H9 (cell line): Measurements from ENCODE around the gene PICALM. TPM values are rescaled to one million over a fixed set of nuclear protein-coding genes. Genes with fewer than 3 reads are reported as not detected.

ENCODE experiments used
- DNase-seq: peaks from one replicate; pipeline ENCODE4 v3.0.0-alpha.2; 2017
- H2AFZ ChIP-seq: one replicate; pipeline ENCODE4 v1.6.1; 2013; ENCODE audit warnings: mild to moderate bottlenecking, low read length, control low read depth, moderate library complexity
- H2AK5ac ChIP-seq: 2 replicates; pipeline ENCODE4 v1.6.1; 2013; ENCODE audit warnings: low read length, control low read depth, mixed read lengths; ENCODE audit not compliant: insufficient read length
- H2BK120ac ChIP-seq: one replicate; pipeline ENCODE4 v1.6.1; 2013; ENCODE audit warnings: low read depth, mild to moderate bottlenecking, low read length, control low read depth, inconsistent platforms; ENCODE audit not compliant: poor library complexity, severe bottlenecking
- H2BK12ac ChIP-seq: 2 replicates; pipeline ENCODE4 v1.6.1; 2013; ENCODE audit warnings: low read length, control low read depth, mixed read lengths, low read depth; ENCODE audit not compliant: insufficient read length
- H2BK15ac ChIP-seq: 2 replicates; pipeline ENCODE4 v1.6.1; 2013; ENCODE audit warnings: low read depth, low read length, control low read depth
- H2BK20ac ChIP-seq: one replicate; pipeline ENCODE4 v1.6.1; 2013; ENCODE audit warnings: low read depth, mild to moderate bottlenecking, low read length, control low read depth, inconsistent platforms; ENCODE audit not compliant: poor library complexity, severe bottlenecking
- H2BK5ac ChIP-seq: 2 replicates; pipeline ENCODE4 v1.6.1; 2013; ENCODE audit warnings: low read length, control low read depth, mixed read lengths; ENCODE audit not compliant: insufficient read length
- H3K14ac ChIP-seq: 2 replicates; pipeline ENCODE4 v1.6.1; 2013; ENCODE audit warnings: low read length, control low read depth; ENCODE audit not compliant: insufficient read depth
- H3K18ac ChIP-seq: 2 replicates; pipeline ENCODE4 v1.6.1; 2013; ENCODE audit warnings: low read depth, mild to moderate bottlenecking, mixed read lengths, low read length, control low read depth; ENCODE audit not compliant: insufficient read length
- H3K23ac ChIP-seq: 2 replicates; pipeline ENCODE4 v1.6.1; 2013; ENCODE audit warnings: low read length, control low read depth, mixed read lengths, low read depth; ENCODE audit not compliant: insufficient read length
- H3K23me2 ChIP-seq: 2 replicates; pipeline ENCODE4 v1.6.1; 2013; ENCODE audit warnings: low read depth, mild to moderate bottlenecking, mixed read lengths, low read length, control low read depth; ENCODE audit not compliant: insufficient read length, poor library complexity, severe bottlenecking
- H3K27ac ChIP-seq: 2 replicates; pipeline ENCODE4 v1.5.1; 2013; ENCODE audit warnings: low read length, control low read depth, mixed read lengths, low read depth; ENCODE audit not compliant: insufficient read length
- H3K27me3 ChIP-seq: 2 replicates; pipeline ENCODE4 v1.6.1; 2013; ENCODE audit warnings: low read length, control low read depth, inconsistent platforms; ENCODE audit not compliant: insufficient read depth
- H3K4ac ChIP-seq: 2 replicates; pipeline ENCODE4 v1.6.1; 2013; ENCODE audit warnings: low read depth, mild to moderate bottlenecking, control low read depth, inconsistent platforms, low read length, moderate library complexity
- H3K4me1 ChIP-seq: 2 replicates; pipeline ENCODE4 v1.6.1; 2013; ENCODE audit warnings: low read length, control low read depth, inconsistent platforms; ENCODE audit not compliant: insufficient read depth
- H3K4me2 ChIP-seq: 2 replicates; pipeline ENCODE4 v1.6.1; 2013; ENCODE audit warnings: low read length, control low read depth, mixed read lengths; ENCODE audit not compliant: insufficient read length, insufficient read depth
- H3K56ac ChIP-seq: 2 replicates; pipeline ENCODE4 v1.6.1; 2013; ENCODE audit warnings: low read depth, mild to moderate bottlenecking, mixed read lengths, low read length, control low read depth; ENCODE audit not compliant: insufficient read length
- H3K79me1 ChIP-seq: 2 replicates; pipeline ENCODE4 v1.6.1; 2013; ENCODE audit warnings: low read depth, mild to moderate bottlenecking, moderate library complexity, low read length, control low read depth, inconsistent platforms; ENCODE audit not compliant: insufficient read depth, poor library complexity, severe bottlenecking
- H3K79me2 ChIP-seq: 2 replicates; pipeline ENCODE4 v1.6.1; 2013; ENCODE audit warnings: low read length, control low read depth, inconsistent platforms; ENCODE audit not compliant: insufficient read depth
- H3K9ac ChIP-seq: 2 replicates; pipeline ENCODE4 v1.6.1; 2013; ENCODE audit warnings: low read length, control low read depth, mixed read lengths; ENCODE audit not compliant: insufficient read length; ENCODE audit errors: extremely low read depth
- H3K9me3 ChIP-seq: one replicate; pipeline ENCODE4 v1.6.1; 2013; ENCODE audit warnings: low read depth, low read length, inconsistent platforms; ENCODE audit not compliant: control insufficient read depth
- H3T11ph ChIP-seq: one replicate; pipeline ENCODE4 v1.6.1; 2013; ENCODE audit warnings: mild to moderate bottlenecking, low read length, control low read depth, inconsistent platforms
- H4K20me1 ChIP-seq: one replicate; pipeline ENCODE4 v1.6.1; 2013; ENCODE audit not compliant: control insufficient read depth, insufficient read length, insufficient read depth
- H4K5ac ChIP-seq: 2 replicates; pipeline ENCODE4 v1.6.1; 2013; ENCODE audit warnings: low read depth, mild to moderate bottlenecking, mixed read lengths, low read length, control low read depth; ENCODE audit not compliant: insufficient read length
- H4K8ac ChIP-seq: replicated peaks from 2 replicates; pipeline ENCODE4 v1.6.1; 2013; ENCODE audit warnings: low read length, control low read depth, mixed read lengths, low read depth; ENCODE audit not compliant: insufficient read length
- H4K91ac ChIP-seq: 2 replicates; pipeline ENCODE4 v1.6.1; 2013; ENCODE audit warnings: low read depth, mild to moderate bottlenecking, moderate library complexity, mixed read lengths, low read length, control low read depth; ENCODE audit not compliant: insufficient read length
- H3K27ac Mint-ChIP-seq, 3 experiments: 2 replicates in 2 of 3; 3 replicates in 1 of 3; pipeline ENCODE4 v1.8.0; 2020 to 2021; ENCODE audit warnings: mixed read lengths in 3 of 3, mild to moderate bottlenecking in 1 of 3, moderate library complexity in 1 of 3
- H3K27me3 Mint-ChIP-seq: 2 replicates; pipeline ENCODE4 v1.8.0; 2021; ENCODE audit warnings: low read depth, mild to moderate bottlenecking, moderate library complexity, mixed read lengths
- H3K36me3 Mint-ChIP-seq, 3 experiments: 2 replicates in 2 of 3; 3 replicates in 1 of 3; pipeline ENCODE4 v1.8.0; 2020 to 2021; ENCODE audit warnings: low read depth in 3 of 3, mixed read lengths in 3 of 3; ENCODE audit not compliant: insufficient read depth in 1 of 3
- H3K4me1 Mint-ChIP-seq, 2 experiments: 2 replicates each; pipeline ENCODE4 v1.8.0; 2020; ENCODE audit warnings: mixed read lengths in 2 of 2
- H3K4me3 Mint-ChIP-seq, 2 experiments: 2 replicates in 1 of 2; 3 replicates in 1 of 2; pipeline ENCODE4 v1.8.0; 2020 to 2021; ENCODE audit warnings: mild to moderate bottlenecking in 2 of 2, mixed read lengths in 2 of 2, moderate library complexity in 1 of 2
- H3K9me3 Mint-ChIP-seq, 2 experiments: 2 replicates in 1 of 2; 3 replicates in 1 of 2; pipeline ENCODE4 v1.8.0; 2020; ENCODE audit warnings: mild to moderate bottlenecking in 2 of 2, mixed read lengths in 2 of 2, moderate library complexity in 1 of 2
- WGBS: extraction: QIAGEN DNeasy Blood & Tissue Kit; methylation state at CpG from one replicate; pipeline ENCODE4 v1.1.7; 2013; ENCODE audit warnings: missing lambda C conversion rate, low lambda C conversion rate, mixed read lengths; ENCODE audit not compliant: insufficient read length; ENCODE audit errors: extremely low coverage; 5-methylcytosine and 5-hydroxymethylcytosine counted together
- total RNA-seq: library from RNA; stranded (reverse); gene quantifications from 2 replicates; pipeline ENCODE4 v1.2.1, GENCODE V29; 2021
- TF ChIP-seq, protein P1 (sequence below): fragments of 200-600 bp; sonication (generic); conservative IDR thresholded peaks from 3 replicates; pipeline ENCODE4 v1.8.0; 2021; ENCODE audit warnings: antibody characterized with exemption, mild to moderate bottlenecking

Gene PICALM
- total RNA-seq, 1 experiment from 2014 or later = 76.4 TPM

- DNase-seq = no peak
- H4K5ac ChIP-seq = no peak overlapping the region
- H2AFZ ChIP-seq = no peak overlapping the region
- H4K8ac ChIP-seq = no peak overlapping the region
- H3K4me3 Mint-ChIP-seq = no peak overlapping the region
- H3K23me2 ChIP-seq = no peaks in the 10 kb centered on the region
- WGBS = no CpG with 5 or more reads among the region's 1 CpG
- H3K9me3 Mint-ChIP-seq = no peaks in the 10 kb centered on the region
- no peaks in the 10 kb centered on the region for H3K27me3 ChIP-seq
- no peaks in the 10 kb centered on the region for H4K20me1 ChIP-seq
- no peak overlapping the region for H3K4ac ChIP-seq
- no peak overlapping the region for H3K56ac ChIP-seq
- no peak overlapping the region for H3K23ac ChIP-seq
- H2BK20ac ChIP-seq = no peak overlapping the region
- no peak overlapping the region for H4K91ac ChIP-seq
- H3K9me3 ChIP-seq = no peaks in the 10 kb centered on the region
- no peak overlapping the region for H3K27ac ChIP-seq
- no peak overlapping the region for H2BK5ac ChIP-seq
- no peak overlapping the region for H3T11ph ChIP-seq
- no peaks in the 10 kb centered on the region for H3K79me2 ChIP-seq
- H3K9ac ChIP-seq = no peak overlapping the region
- peaks cover 3% of the 10 kb centered on the region; the same call in 1 of the 2 replicates for H3K4me1 ChIP-seq
- no peak overlapping the region for H3K4me2 ChIP-seq
- H2BK120ac ChIP-seq = no peak overlapping the region
- no peaks in the 10 kb centered on the region; a peak in 3 of 7 replicates for H3K36me3 Mint-ChIP-seq
- TF ChIP-seq, protein P1, sequence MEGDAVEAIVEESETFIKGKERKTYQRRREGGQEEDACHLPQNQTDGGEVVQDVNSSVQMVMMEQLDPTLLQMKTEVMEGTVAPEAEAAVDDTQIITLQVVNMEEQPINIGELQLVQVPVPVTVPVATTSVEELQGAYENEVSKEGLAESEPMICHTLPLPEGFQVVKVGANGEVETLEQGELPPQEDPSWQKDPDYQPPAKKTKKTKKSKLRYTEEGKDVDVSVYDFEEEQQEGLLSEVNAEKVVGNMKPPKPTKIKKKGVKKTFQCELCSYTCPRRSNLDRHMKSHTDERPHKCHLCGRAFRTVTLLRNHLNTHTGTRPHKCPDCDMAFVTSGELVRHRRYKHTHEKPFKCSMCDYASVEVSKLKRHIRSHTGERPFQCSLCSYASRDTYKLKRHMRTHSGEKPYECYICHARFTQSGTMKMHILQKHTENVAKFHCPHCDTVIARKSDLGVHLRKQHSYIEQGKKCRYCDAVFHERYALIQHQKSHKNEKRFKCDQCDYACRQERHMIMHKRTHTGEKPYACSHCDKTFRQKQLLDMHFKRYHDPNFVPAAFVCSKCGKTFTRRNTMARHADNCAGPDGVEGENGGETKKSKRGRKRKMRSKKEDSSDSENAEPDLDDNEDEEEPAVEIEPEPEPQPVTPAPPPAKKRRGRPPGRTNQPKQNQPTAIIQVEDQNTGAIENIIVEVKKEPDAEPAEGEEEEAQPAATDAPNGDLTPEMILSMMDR = no peak
- H3K27ac Mint-ChIP-seq = no peak overlapping the region
- peaks cover 6% of the 10 kb centered on the region for H3K27me3 Mint-ChIP-seq
- H2AK5ac ChIP-seq = no peak overlapping the region
- H3K18ac ChIP-seq = no peak overlapping the region
- H2BK15ac ChIP-seq = no peak overlapping the region
- no peaks in the 10 kb centered on the region for H3K79me1 ChIP-seq
- H2BK12ac ChIP-seq = no peak overlapping the region
- H3K4me1 Mint-ChIP-seq = peaks cover 17 to 24% of the 10 kb centered on the region in 2 experiments
- no peak overlapping the region for H3K14ac ChIP-seq
Measured at GRCh38 chr11:85923455-85923854, 145.4 kb downstream of the PICALM start.
